ENCODE measurements around the gene AGA. TPM values are rescaled to one million over a fixed set of nuclear protein-coding genes. Genes with fewer than 3 reads are reported as not detected.

Gene AGA
- total RNA-seq, 4 donors from 2014 or later = 42.2 to 82.8 (median 50.4) TPM

DNA sequence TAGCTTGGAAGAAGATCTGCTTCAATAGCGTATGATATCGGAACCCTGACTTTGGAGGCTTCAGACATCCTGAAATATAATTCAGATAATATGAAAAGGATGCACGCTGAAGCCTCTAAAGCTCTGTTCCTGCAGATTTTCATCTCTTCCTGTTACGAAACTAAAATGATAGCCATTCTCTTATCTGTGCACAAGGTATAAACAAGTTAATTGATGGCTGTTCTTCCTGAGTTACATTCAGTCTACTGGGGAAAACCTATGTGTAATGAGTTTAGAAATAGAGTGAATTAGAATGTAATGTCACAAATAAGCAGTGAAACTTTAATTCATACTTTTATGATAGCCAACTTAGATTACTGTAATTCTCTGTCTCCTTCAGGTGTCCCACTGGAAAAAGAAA lies 36.8 kb upstream of the AGA start:
- H3K9me3 ChIP-seq = no peaks in the 10 kb centered on the region
- no peak for DNase-seq
- H3K36me3 ChIP-seq = no peaks in the 10 kb centered on the region
- H3K4me3 ChIP-seq (replicated peaks in 1 of 3) = no peak overlapping the region
- H3K27ac ChIP-seq = no peak overlapping the region
- WGBS, 2 donors = 79 to 90% methylated on average over 4 of the region's 4 CpGs
- intact Hi-C loops (cut with DNase I) = no loop called here
- H3K27me3 ChIP-seq = no peaks in the 10 kb centered on the region
- TF ChIP-seq CTCF (IDR thresholded peaks at IDR 0.05) (no peak), POLR2A (IDR thresholded peaks at IDR 0.05) (no peak)
- no peaks in the 10 kb centered on the region for H3K4me1 ChIP-seq

DNA sequence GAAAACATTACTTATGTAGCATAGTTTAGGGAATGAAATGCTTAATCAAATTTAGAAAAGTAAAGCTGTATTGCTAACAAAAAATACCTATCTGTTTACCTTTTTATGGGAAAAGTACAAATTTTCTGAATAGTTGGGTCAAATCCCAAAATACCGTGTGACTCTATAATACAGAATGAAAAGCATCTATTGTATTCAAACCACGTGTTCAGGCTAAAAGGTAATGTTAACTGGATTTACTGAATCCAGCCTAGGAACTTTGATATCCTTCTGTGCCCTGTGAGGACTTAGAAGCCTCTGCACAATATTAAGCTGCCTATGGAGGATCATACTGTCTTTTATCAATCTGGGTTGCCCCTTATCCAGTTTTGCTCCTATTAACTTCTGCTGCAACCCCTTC lies 36.3 kb upstream of the AGA start:
- intact Hi-C loops (cut with DNase I) = no loop called here
- Histone ChIP-seq H3K36me3 (no peaks in the 10 kb centered on the region), H3K9me3 (no peaks in the 10 kb centered on the region), H3K4me3 (replicated peaks in 1 of 3) (no peak overlapping the region), H3K27ac (no peak overlapping the region), H3K27me3 (no peaks in the 10 kb centered on the region), H3K4me1 (no peaks in the 10 kb centered on the region)
- WGBS, 2 donors = 67 to 76% methylated on average over 2 of the region's 2 CpGs
- no peak for TF ChIP-seq CTCF (IDR thresholded peaks at IDR 0.05)
- no peak for TF ChIP-seq POLR2A (IDR thresholded peaks at IDR 0.05)
- DNase-seq = no peak

DNA sequence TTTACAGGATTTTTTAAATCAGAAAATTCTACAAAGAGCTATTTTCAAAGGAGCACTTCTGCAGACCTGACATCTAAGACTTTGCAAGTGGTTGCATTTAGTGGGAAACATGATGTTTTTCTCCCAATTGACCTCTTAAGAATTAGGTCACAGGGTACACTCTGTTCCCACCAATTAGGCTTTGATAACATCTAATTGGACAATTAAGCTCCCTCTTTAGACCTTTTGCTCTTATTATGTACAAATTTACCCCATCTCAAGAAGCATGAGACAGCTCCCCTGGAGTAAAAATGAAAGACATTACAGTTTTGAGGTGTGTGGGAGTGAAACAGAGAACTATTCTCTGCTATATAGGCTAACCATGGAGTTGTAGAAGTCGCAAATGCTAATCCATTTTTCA lies 31.8 kb upstream of the AGA start:
- 76 to 81% methylated on average over 1 of the region's 1 CpG for WGBS, 2 donors
- H3K4me1 ChIP-seq = no peaks in the 10 kb centered on the region
- intact Hi-C loops (cut with DNase I) = no loop called here

GRCh38 chr4:177464026-177464425 lies 21.8 kb upstream of the AGA start:
- TF ChIP-seq CTCF (IDR thresholded peaks at IDR 0.05) = no peak
- no peak for TF ChIP-seq POLR2A (IDR thresholded peaks at IDR 0.05)
- WGBS, 2 donors = 86 to 87% methylated on average over 4 of the region's 4 CpGs
- no peak for DNase-seq
- intact Hi-C loops (cut with DNase I) = no loop called here
- Histone ChIP-seq H3K36me3 (no peaks in the 10 kb centered on the region), H3K27ac (no peak overlapping the region), H3K9me3 (no peaks in the 10 kb centered on the region), H3K4me1 (no peaks in the 10 kb centered on the region), H3K4me3 (replicated peaks in 1 of 3) (no peak overlapping the region), H3K27me3 (no peaks in the 10 kb centered on the region)

More for the DNA sequence above, 31.8 kb upstream of the AGA start:
- H3K4me3 ChIP-seq (replicated peaks in 1 of 3) = no peak overlapping the region
- no peaks in the 10 kb centered on the region for H3K9me3 ChIP-seq
- no peak for DNase-seq
- H3K36me3 ChIP-seq = no peaks in the 10 kb centered on the region
- H3K27me3 ChIP-seq = no peaks in the 10 kb centered on the region
- TF ChIP-seq POLR2A (IDR thresholded peaks at IDR 0.05) (no peak), CTCF (IDR thresholded peaks at IDR 0.05) (no peak)
- no peak overlapping the region for H3K27ac ChIP-seq

- no peak overlapping the region for H3K4me3 ChIP-seq (replicated peaks in 1 of 3)
- no peak overlapping the region for H3K27ac ChIP-seq
- WGBS, 2 donors = 86 to 89% methylated on average over 5 of the region's 5 CpGs
- TF ChIP-seq POLR2A (IDR thresholded peaks at IDR 0.05) = no peak
- no peak for TF ChIP-seq CTCF (IDR thresholded peaks at IDR 0.05)
- intact Hi-C loops (cut with DNase I) = no loop called here
- no peak for DNase-seq
- H3K36me3 ChIP-seq = no peaks in the 10 kb centered on the region
- H3K27me3 ChIP-seq = no peaks in the 10 kb centered on the region
- H3K4me1 ChIP-seq = no peaks in the 10 kb centered on the region
- H3K9me3 ChIP-seq = no peaks in the 10 kb centered on the region
These were observed 19.4 kb upstream of the AGA start for GRCh38 chr4:177461606-177462005.
